NK-92 (cell line): ENCODE results near the gene B3GAT1.

Source experiments
- DNase-seq: peaks from one replicate; lab custom pipeline; 2025; ENCODE audit not compliant: unreplicated experiment; lab: John Stamatoyannopoulos, UW

The B3GAT1 gene

GRCh38 chr11:134374891-134375550 is 37.0 kb downstream of the B3GAT1 start:
- no peak for DNase-seq

- DNase-seq: no peak
Measured at GRCh38 chr11:134374171-134374570, 37.9 kb downstream of the B3GAT1 start.

- no peak for DNase-seq
Measured at GRCh38 chr11:134373591-134374052, 38.4 kb downstream of the B3GAT1 start.

- DNase-seq: no peak
Measured at GRCh38 chr11:134372961-134373360, 39.1 kb downstream of the B3GAT1 start.

- no peak for DNase-seq
Measured at GRCh38 chr11:134372536-134372935, 39.5 kb downstream of the B3GAT1 start.

GRCh38 chr11:134371436-134372185 is 40.4 kb downstream of the B3GAT1 start:
- no peak for DNase-seq

- no peak for DNase-seq
Measured at GRCh38 chr11:134370526-134371435, 41.3 kb downstream of the B3GAT1 start.

- no peak for DNase-seq
Measured at GRCh38 chr11:134369656-134370525, 42.2 kb downstream of the B3GAT1 start.

GRCh38 chr11:134367781-134368180 is 44.3 kb downstream of the B3GAT1 start:
- no peak for DNase-seq

GRCh38 chr11:134366254-134366653 is 45.8 kb downstream of the B3GAT1 start:
- DNase-seq: no peak

- DNase-seq: no peak
Measured at GRCh38 chr11:134365011-134365925, 46.8 kb downstream of the B3GAT1 start.

GRCh38 chr11:134364261-134364660 is 47.8 kb downstream of the B3GAT1 start:
- DNase-seq: no peak

- DNase-seq: no peak
Measured at GRCh38 chr11:134363592-134363991, 48.5 kb downstream of the B3GAT1 start.

- no peak for DNase-seq
Measured at GRCh38 chr11:134363161-134363560, 48.9 kb downstream of the B3GAT1 start.

- no peak for DNase-seq
Measured at GRCh38 chr11:134362192-134362901, 49.7 kb downstream of the B3GAT1 start.

GRCh38 chr11:134361661-134362060 is 50.4 kb downstream of the B3GAT1 start:
- no peak for DNase-seq

GRCh38 chr11:134360050-134360835 is 51.8 kb downstream of the B3GAT1 start:
- DNase-seq: no peak

- DNase-seq: no peak
Measured at GRCh38 chr11:134359646-134360045, 52.4 kb downstream of the B3GAT1 start.
